ENCODE measurements around the gene CPAMD8.

CPAMD8 gene

DNA sequence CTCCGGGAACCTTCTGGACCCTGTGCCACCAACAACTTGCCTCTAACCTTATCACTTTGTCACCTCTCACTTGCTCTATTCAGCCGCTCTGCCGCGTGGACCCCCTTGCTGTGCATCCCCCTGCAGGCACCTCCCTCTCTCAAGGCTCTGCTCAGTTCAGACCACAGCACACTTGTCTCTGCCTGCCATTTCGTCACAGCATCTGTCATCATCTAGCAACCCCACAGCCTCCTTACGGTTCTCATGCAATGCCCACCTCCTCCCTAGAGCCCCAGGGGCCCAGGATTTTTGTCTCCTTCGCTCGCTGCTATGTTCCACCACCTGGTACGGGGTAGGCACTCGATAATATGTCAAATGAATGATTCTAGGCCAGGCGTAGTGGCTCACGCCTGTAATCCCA, 43.8 kb upstream of the CPAMD8 start:
- no peak overlapping the region for H3K4me3 ChIP-seq (ENCODE audit: low read length)
- TF ChIP-seq, protein P1, sequence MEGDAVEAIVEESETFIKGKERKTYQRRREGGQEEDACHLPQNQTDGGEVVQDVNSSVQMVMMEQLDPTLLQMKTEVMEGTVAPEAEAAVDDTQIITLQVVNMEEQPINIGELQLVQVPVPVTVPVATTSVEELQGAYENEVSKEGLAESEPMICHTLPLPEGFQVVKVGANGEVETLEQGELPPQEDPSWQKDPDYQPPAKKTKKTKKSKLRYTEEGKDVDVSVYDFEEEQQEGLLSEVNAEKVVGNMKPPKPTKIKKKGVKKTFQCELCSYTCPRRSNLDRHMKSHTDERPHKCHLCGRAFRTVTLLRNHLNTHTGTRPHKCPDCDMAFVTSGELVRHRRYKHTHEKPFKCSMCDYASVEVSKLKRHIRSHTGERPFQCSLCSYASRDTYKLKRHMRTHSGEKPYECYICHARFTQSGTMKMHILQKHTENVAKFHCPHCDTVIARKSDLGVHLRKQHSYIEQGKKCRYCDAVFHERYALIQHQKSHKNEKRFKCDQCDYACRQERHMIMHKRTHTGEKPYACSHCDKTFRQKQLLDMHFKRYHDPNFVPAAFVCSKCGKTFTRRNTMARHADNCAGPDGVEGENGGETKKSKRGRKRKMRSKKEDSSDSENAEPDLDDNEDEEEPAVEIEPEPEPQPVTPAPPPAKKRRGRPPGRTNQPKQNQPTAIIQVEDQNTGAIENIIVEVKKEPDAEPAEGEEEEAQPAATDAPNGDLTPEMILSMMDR (conservative IDR thresholded peaks at IDR 0.05; ENCODE audit: low read length), result no peak
- DNase-seq (ENCODE audit: low read depth), result no peak

- H3K4me3 ChIP-seq (ENCODE audit: low read length), result no peak overlapping the region
- DNase-seq (ENCODE audit: low read depth), result no peak
- TF ChIP-seq, protein P1 (conservative IDR thresholded peaks at IDR 0.05; ENCODE audit: low read length), result no peak
Observed at GRCh38 chr19:17069193-17069592, 42.6 kb upstream of the CPAMD8 start.

- H3K4me3 ChIP-seq (ENCODE audit: low read length), result no peak overlapping the region
- TF ChIP-seq, protein P1 (conservative IDR thresholded peaks at IDR 0.05; ENCODE audit: low read length), result no peak
- DNase-seq (ENCODE audit: low read depth), result no peak
Observed at GRCh38 chr19:17063428-17063827, 36.8 kb upstream of the CPAMD8 start.

DNA sequence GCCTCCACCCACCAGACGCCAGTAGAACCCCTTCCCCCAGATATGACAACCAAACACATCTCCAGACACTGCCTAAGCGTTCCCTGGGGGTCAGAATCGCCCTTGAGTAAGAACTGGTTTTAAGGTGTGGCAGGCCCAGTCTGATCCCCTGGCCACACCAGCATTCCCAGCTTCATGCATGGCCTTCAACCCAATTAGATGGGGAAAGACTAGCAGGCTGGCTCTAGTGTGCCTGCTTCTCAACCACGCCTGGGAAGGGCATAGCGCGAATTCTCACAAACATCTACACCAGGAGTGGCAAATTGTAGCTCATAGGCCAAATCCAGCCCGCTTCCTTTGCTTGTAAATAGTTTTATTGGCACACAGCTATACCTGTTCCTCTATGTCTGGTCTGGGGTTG, 35.1 kb upstream of the CPAMD8 start:
- TF ChIP-seq, protein P1 (conservative IDR thresholded peaks at IDR 0.05; ENCODE audit: low read length), result no peak
- no peak for DNase-seq (ENCODE audit: low read depth)
- H3K4me3 ChIP-seq (ENCODE audit: low read length), result no peak overlapping the region

DNA sequence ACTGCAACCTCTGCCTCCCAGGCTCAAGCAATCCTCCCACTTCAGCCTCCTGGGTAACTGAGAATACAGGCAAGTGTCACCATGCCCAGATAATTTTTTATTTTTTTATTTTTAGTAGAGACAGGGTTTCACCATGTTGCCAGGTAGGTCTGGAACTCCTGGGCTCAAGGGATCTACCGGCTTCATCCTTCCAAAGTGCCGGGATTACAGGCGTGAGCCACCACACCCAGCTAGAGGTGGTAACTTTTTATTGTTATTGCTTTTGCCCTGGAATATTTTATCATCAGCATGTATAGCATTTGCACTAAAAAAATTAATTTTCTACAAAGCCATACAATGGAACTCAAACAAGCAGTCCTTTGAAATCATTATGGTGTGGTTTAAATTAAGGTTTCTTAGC, 34.6 kb upstream of the CPAMD8 start:
- H3K4me3 ChIP-seq (ENCODE audit: low read length), result no peak overlapping the region
- DNase-seq (ENCODE audit: low read depth), result no peak
- TF ChIP-seq, protein P1 (conservative IDR thresholded peaks at IDR 0.05; ENCODE audit: low read length), result no peak

DNA sequence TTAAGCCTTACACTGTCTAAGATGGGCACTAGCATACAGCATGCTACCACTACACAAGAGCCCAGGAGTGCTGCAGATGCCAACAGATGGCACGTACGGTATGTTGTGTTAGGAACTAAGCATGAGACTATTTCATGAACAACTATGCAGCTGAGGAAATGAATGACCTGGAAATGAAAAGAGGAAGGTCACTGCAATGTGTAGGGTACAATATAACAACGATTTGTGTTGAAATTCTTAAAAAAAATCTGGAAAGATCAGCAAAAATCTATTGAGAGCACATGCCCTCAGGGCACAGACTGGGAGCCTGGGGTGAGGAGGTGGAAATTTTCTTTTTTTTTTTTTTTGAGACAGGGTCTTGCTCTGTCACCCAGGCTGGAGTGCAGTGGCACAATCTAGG, 34.2 kb upstream of the CPAMD8 start:
- DNase-seq (ENCODE audit: low read depth), result no peak
- TF ChIP-seq, protein P1 (conservative IDR thresholded peaks at IDR 0.05; ENCODE audit: low read length), result no peak
- H3K4me3 ChIP-seq (ENCODE audit: low read length), result no peak overlapping the region

DNA sequence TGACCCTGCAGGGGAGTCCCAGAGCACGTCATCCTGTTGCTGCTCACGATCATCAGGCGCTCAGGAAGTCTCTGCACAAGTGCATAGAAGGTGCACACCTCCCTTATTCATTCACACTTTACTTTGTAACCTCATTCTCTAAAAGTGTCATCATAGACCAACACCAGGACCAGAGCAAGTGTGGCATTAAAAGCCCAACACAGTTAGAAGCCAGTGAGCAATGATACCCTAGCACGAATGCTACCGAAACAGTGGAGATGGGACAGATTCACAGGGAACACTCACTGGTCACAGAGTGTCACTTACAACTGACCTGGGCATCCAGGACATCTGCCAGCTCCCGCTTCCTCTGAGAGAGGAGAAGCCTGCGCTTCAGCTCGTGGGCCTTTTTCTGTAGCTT, 31.6 kb upstream of the CPAMD8 start:
- no peak overlapping the region for H3K4me3 ChIP-seq (ENCODE audit: low read length)
- peak; percentile 36 for DNase-seq (ENCODE audit: low read depth)
- TF ChIP-seq, protein P1 (conservative IDR thresholded peaks at IDR 0.05; ENCODE audit: low read length), result no peak
